ENCODE results near the gene PANK4. TPM values are rescaled to one million over a fixed set of nuclear protein-coding genes. Genes with fewer than 3 reads are reported as not detected.
"Not testable (repeated sequence)": the region's sequence is repeated elsewhere in the genome, so short reads cannot be mapped to it uniquely, and the experiment has no call there.

PANK4 gene
- total RNA-seq, 2 experiments from 2014 or later = 39.1 to 41.3 TPM

DNA sequence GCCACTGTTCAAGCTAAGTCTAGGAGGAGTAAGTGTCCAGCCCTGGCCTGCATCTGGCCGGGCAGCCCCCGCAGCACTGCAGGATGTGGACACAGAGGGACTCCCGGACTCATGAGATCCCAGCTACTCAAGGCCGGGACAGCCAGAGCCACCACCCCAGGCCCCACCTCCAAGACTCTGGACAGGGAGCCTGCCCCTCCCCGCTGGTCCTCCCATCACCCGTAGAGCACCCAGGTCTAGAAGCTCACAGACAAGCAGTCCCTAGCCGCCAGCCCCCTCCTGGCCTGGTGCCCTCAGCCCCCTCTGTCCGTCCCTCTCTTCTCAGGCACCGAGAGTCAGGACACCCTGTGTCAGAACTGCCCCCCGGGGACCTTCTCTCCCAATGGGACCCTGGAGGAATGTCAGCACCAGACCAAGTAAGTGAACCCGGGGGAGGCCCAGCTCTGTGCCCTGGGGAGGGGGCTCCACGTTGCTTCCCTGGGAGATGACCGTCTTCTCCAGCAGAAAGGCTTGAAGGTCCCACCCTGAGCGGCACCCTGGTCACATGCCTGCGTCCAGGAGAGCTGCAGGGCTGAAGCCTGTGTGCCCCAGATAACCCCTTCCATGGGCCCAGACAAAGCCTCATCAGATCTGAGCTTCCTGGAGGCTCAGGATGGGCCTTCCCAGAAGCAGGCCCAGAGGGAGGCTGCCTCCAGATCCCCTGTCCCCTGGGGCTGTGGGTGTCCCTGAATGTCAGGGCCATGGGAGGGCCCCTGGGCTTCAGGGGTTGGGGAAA, 34.1 kb upstream of the PANK4 start:
- CTCF ChIA-PET = interaction anchor here (0.7 to 1.0 kb wide), 2 partner anchors 11 to 23 kb away, joined by 3 to 5 read pairs; no protein-coding TSS in a partner anchor
- POLR2A ChIA-PET = interaction anchor here (1.5 to 2.0 kb wide), 2 partner anchors 17 to 26 kb away, joined by 3 to 7 read pairs; no protein-coding TSS in a partner anchor

DNA sequence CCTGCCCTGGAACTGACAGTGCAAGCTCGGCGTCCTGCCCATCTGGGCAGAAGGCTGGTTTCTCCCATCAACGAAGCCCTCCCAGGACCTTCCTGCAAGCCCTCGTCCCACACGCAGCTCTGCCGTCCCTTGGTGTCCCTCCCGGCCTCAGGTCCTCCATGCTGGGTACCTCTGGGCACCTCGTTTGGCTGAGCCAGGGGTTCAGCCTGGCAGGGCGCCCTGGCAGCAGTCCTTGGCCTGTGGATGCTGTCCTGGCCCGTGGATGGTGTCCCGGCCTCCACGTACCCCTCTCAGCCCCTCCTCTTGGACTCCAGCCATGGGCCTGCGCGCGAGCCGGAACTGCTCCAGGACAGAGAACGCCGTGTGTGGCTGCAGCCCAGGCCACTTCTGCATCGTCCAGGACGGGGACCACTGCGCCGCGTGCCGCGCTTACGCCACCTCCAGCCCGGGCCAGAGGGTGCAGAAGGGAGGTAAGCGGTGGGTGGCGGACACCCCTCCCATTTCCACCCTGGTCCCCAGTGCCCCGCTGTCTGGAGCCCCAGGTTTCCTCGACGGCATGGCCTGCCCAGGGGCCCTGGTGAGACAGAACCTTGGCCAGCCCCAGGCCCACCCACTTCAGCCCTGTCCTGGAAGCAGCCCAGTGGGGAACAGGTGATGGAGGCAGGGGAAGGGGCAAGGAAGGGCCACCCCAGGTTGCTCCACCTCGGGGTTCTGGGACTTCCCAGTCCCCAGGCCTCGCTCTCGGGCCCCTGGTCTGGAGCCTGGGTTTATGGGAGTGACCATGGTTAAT, 33.3 kb upstream of the PANK4 start:
- ChIA-PET POLR2A (interaction anchor here (0.5 to 4.9 kb wide), 2 partner anchors 11 to 25 kb away, joined by 5 to 60 read pairs; partner anchors contain the start of gene PRXL2B), CTCF (interaction anchor here (1.0 kb wide), 1 partner anchor 24 kb away, joined by 3 read pairs; no protein-coding TSS in a partner anchor)

DNA sequence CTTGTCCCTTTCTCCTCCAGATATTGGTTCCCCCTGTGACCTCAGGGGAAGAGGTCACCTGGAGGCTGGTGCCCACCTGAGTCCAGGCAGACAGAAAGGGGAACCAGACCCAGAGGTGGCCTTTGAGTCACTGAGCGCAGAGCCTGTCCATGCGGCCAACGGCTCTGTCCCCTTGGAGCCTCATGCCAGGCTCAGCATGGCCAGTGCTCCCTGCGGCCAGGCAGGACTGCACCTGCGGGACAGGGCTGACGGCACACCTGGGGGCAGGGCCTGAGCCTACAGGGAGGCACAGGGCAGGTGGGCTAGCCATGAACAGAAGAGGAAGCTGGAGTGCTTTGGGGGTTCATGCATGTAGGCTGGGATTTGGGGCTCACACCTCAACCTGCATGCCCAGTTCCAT, 32.5 kb upstream of the PANK4 start:
- ChIA-PET CTCF (interaction anchor here (1.5 kb wide), 1 partner anchor 143 kb away, joined by 3 read pairs; no protein-coding TSS in a partner anchor), POLR2A (interaction anchor here (1.1 to 4.9 kb wide), 2 partner anchors 26 to 35 kb away, joined by 3 to 60 read pairs; partner anchors contain the start of gene PRXL2B)

DNA sequence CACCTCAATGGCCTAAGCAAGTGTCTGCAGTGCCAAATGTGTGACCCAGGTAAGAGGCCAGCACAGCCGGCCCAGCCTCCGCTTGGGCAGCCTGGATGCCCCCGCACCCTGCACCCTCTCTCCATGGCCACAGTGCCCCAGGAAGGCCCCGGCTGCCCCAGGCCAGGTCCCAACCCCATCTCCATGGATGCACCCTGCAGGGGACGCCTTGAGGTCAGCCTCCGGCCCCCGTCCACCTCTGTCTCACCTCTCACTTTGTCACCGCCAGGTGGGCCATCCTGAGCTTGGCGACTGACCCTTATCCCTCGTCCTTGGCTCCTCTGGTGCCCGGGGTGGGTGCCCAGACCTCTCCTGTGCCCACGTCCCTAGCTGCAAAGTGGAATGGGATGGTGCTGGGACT, 32.0 kb upstream of the PANK4 start:
- CTCF ChIA-PET = interaction anchor here (1.5 kb wide), 1 partner anchor 143 kb away, joined by 3 read pairs; no protein-coding TSS in a partner anchor
- POLR2A ChIA-PET = interaction anchor here (1.1 to 4.9 kb wide), 2 partner anchors 27 to 35 kb away, joined by 3 to 60 read pairs; partner anchors contain the start of gene PRXL2B

DNA sequence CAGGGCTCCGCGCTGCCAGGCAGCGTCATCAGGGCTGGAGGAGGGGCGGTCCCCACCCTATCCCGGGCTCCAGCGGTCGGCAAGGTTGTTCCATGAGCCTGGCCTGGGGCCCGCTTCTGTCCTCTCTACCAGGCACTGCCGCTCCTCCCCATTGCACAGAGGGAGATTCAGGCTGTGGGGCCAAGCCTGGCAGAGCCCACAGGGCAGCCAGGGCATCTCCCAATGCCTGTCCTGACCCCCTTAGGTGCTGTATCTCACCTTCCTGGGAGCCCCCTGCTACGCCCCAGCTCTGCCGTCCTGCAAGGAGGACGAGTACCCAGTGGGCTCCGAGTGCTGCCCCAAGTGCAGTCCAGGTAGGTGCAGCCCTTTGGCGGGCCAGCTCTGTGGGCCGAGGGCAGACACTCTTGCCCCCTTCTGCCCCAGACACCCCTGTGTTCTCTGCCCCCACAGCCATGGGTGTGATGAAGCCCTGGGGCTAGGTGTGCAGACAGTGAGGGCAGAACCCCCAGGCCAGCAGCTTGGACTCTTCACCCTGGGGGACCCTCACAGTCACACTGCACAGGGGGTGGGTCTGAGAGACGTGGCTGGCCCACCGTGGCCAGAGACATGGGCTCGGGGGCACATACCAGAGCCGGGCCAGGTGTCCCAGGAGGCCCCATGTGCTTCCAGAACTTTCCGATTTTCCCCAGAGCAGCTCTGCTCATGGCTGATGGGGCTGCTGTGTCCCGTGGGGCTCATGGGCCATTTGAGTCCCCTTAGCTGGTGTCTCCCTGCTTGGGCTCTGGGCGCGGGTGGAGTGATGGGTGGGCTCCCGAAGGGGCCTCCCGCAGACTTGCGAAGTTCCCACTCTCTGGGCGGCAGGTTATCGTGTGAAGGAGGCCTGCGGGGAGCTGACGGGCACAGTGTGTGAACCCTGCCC, 31.3 kb upstream of the PANK4 start:
- CTCF ChIA-PET = interaction anchor here (1.5 kb wide), 1 partner anchor 142 kb away, joined by 3 read pairs; no protein-coding TSS in a partner anchor
- POLR2A ChIA-PET = interaction anchor here (1.0 to 4.9 kb wide), 5 partner anchors 11 to 151 kb away, joined by 3 to 60 read pairs (median 31); partner anchors contain the start of gene PRXL2B

DNA sequence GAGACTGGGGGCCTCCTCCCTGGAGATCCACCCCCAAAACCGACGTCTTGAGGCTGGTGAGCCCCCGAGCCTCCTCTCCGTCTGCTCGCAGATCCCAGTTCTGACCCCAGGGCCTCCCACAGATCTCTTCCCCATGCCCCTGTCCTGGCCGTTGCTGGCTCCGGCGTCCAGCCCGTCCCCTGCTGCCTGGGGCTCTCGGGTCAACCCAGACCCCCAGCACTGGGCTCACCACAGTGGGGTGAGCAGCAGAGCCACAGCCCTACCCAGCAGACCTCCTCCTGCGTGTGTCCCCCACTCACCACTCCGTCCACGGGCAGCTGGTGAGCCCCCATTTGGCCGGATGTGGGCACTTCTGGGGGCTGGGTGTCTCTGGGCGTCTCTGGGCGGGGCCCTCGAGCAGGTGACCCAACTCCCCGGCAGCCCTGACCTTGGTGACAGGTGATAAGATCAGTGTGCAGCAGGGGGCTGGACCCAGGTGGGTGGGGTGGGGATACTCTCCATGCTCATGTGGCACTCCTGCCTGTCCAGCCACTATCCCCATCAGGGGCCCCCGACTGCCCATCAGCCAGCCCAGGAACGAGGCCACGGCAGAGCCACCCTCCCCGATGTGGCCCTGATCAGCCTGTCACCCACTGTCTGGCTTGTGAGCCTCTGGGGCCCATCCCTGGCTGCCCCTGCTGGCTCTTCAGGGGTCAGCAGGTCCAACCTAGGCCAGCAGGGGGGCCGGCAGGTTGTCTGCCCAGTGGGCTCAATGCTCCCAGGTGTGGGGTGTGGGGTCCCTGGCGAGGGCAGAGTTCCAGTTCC, 30.5 kb upstream of the PANK4 start:
- CTCF ChIA-PET = interaction anchor here (0.9 to 3.1 kb wide), 9 partner anchors 9 to 235 kb away, joined by 3 to 20 read pairs (median 5); no protein-coding TSS in a partner anchor
- POLR2A ChIA-PET = interaction anchor here (1.0 to 4.9 kb wide), 7 partner anchors 10 to 150 kb away, joined by 3 to 60 read pairs (median 11); partner anchors contain the start of genes PANK4 and PRXL2B

DNA sequence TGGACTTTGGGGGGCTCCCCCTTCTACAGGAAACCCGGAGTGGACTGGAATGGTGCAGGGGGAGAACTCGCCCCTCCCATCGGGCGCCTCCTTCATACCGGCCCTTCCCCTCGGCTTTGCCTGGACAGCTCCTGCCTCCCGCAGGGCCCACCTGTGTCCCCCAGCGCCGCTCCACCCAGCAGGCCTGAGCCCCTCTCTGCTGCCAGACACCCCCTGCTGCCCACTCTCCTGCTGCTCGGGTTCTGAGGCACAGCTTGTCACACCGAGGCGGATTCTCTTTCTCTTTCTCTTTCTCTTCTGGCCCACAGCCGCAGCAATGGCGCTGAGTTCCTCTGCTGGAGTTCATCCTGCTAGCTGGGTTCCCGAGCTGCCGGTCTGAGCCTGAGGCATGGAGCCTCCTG, 29.9 kb upstream of the PANK4 start, which contains the start of gene TNFRSF14:
TSS of gene TNFRSF14 (plus strand) at position 95 of the 401 bp plus-strand sequence. CDS start at position 389, 294 bp downstream.
- POLR2A ChIA-PET = interaction anchor here (0.6 to 4.9 kb wide), 8 partner anchors 10 to 149 kb away, joined by 3 to 60 read pairs (median 8); partner anchors contain the start of genes PANK4 and PRXL2B
- CTCF ChIA-PET = interaction anchor here (0.9 to 3.1 kb wide), 9 partner anchors 9 to 235 kb away, joined by 3 to 20 read pairs (median 5); no protein-coding TSS in a partner anchor

DNA sequence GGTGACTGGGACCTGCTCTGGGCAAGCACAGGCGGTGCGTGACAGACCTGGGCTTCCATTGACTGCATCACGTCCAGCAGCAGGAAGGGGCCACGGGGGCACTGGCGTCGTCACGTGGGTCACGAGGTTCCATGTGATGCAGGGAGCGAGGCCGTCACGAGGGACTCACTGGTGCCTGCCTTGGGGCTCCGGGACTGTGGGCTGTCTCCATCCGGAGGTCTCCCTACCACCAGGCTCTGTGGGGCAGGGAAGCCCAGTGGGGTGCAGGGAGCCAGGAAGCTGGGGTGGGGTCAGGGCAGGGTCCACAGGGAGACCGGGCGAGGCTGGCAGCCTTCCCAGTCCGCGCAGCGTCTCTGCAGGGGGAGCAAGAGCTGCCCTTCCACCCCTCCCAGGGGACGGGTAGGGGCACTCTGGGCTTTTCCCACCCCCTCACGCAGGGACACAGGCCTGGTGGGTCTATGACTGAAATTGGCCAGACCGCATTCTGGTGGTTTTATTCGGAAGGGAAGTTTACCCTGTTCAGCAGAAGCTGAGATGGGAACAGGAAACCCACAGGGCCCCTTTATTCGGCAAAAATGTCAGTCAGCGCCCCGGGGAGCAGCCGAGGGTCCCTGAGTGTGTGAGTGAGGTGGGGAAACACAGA, 29.4 kb upstream of the PANK4 start:
- CTCF ChIA-PET = interaction anchor here (0.9 to 3.1 kb wide), 9 partner anchors 8 to 236 kb away, joined by 3 to 20 read pairs (median 5); no protein-coding TSS in a partner anchor
- POLR2A ChIA-PET = interaction anchor here (0.6 to 4.9 kb wide), 7 partner anchors 9 to 30 kb away, joined by 3 to 60 read pairs (median 11); partner anchors contain the start of genes PANK4 and PRXL2B

DNA sequence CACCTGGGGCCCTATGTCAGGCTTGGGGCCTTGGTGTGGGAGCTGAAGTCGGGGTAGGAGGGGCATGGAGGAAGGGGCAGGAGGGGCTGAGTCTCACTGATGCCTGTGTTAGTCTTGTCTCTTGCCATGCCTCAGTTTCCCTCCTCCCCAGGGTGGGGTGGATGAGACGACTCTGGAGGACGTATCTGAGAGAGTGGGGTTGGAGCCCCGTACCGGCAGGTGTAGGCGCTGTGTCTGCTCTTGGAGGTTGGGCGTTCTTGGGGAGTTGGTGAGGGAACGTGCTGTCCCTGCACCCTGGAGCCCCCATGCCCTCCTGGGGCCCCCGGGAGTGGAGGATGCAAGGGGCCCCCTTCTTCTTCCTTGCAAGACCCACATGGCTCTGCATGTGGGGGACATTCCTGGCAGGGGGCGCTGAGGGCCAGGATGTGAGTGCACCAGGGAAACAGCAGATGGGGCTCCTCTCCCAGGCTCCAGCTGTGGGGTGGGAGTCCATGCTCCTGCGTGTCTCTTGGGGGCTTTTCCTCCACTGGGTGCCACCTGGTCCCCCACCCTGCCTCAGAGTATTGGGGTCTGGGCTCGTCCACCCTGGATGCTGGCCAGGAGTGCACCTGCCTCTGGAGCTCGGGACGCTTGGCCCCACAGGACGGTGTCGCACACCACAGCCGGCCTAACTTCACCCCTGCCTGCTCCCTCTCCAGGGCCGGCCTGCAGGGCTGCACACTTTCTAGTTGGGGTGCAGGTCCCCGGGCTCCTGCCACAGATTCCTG, 28.4 kb upstream of the PANK4 start:
- ChIA-PET POLR2A (interaction anchor here (2.9 to 4.9 kb wide), 2 partner anchors 23 to 30 kb away, joined by 31 to 60 read pairs; partner anchors contain the start of gene PRXL2B), CTCF (interaction anchor here (1.4 to 3.1 kb wide), 4 partner anchors 23 to 139 kb away, joined by 4 to 20 read pairs (median 8); no protein-coding TSS in a partner anchor)

DNA sequence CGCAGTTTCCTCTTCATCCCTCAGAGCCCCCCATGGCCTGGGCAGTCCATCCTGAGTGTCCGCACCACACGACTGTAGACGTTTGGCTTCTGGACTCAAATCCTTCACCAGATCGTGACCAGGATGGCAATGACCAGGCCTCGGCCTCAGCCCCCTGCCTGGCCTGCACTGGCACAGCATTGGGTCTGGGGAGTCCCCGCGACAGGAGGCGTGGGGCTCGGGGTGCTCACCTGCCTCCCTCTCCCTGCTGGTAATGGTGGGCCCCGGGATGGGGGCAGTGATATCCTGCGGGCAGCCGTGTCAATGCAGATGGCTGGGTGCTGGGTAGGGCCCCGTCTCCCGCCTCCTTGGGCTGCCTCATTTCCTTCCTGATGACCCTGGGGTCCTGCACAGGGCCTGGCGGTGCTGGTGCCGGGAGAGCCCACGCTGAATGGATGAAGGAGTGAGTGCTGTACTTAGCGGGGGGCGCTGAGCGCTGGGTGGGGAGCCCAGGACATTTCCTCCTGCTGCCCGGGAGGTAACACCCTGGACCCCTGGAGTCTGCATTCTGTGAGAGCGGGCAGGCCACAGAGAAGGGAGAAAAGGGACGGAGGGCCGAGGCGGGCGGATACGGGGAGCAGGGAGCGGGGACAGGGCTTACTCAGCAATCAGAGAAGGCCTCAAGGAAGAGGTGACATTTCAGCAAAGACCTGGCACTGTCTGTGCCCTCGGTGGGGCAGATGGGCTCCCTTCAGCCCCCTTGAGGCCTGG, 27.6 kb upstream of the PANK4 start:
- CTCF ChIA-PET = interaction anchor here (1.4 to 3.1 kb wide), 3 partner anchors 24 to 138 kb away, joined by 4 to 20 read pairs (median 9); no protein-coding TSS in a partner anchor
- POLR2A ChIA-PET = interaction anchor here (2.9 kb wide), 1 partner anchor 24 kb away, joined by 31 read pairs; no protein-coding TSS in a partner anchor

DNA sequence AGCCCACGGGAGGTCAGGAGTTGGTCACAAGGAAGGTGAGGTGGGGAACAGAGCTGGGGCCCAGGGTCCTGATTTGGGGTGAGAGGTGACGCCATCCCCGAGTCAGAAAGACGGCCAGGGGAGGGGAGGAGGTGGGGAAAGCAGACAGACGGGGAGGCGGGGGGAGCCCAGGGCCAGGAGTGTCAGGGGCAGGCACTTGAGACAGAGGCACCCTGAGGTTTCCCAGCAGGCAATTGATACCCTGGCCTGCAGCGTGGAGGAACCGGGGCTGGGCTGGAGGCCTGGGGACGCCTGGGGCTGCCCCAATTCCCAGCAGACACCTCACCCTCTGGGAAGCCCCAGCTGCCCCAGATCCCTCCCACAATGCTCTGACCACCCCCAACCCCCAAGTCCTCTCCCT, 26.7 kb upstream of the PANK4 start:
- CTCF ChIA-PET = not testable (repeated sequence)

DNA sequence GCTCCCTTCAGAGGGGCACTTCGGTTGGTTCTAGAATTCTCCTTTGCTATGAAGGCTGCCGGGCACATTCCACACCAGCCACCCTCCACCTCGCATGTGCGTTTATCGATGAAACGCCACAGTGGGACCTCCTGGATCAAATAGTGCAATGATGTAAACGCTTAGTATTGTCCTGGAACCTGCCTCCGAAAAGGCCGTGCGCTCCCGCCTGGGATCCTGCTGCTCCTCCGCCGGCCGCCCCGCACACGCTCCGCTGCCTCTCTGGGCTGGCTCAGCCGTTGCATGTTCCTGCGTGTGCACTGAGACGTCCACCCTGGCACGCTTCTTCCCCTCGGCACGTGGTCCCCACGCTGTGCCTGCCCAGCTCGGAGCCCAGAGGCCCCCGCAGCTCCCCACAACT, 25.8 kb upstream of the PANK4 start:
- ChIA-PET POLR2A (no interaction called here), CTCF (no interaction called here)

More for the DNA sequence above, 26.7 kb upstream of the PANK4 start:
- POLR2A ChIA-PET = not testable (repeated sequence)

DNA sequence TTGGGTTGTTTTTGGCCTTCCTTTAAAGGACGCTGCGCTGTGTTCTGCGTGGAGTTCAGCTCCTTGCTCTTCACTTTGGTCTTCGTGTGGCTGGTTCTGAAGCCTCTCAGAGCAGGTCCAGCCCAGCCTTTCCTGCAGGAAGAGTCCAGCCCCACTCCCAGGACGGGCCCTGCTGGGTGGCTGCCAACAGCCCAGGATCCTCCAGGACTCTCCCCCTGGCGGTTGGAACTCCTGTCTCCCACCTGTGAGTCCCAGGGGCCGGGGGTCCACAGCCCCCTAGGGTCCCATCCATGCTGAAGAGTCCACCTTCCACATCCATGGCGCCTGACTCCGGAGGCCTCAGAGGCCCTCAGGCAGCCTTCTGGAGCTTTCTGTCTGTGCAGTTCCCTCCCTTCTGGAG, 25.1 kb upstream of the PANK4 start:
- CTCF ChIA-PET, POLR2A ChIA-PET: not testable (repeated sequence)

DNA sequence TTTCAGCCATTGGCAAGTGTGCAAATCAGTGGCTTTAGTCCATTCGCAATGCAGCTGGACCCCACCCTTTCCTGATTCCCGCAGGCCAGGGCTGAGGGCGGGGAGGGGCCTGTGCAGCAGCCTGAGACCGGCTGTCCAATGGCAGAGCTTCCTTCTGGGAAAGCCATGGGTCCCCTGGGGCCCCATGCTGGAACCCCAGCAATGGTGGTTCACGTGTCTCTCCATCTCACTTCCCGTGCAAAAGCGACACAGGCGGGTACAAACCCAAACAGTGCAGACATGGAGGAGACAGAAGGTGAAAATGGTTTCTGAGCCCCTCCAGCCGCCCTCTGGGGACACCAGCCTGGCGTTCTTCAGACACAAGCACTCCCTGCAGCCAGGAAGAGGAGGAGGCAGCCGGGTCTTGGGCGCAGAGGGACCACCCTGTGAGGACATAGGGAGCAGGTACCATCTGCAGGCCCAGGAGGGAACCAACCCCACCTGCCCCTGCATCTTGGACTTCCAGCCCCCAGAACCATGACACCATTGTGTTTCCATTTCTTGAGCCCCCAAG, 24.0 kb upstream of the PANK4 start:
- POLR2A ChIA-PET, CTCF ChIA-PET: not testable (repeated sequence)

Measured in activated CD8-positive, alpha-beta memory T cell treated with anti-CD3 and anti-CD28 coated beads for 36 hours (primary cell).